Kidney (tissue), 14 donors: ENCODE measurements around the gene IFRD2. TPM values are rescaled to one million over a fixed set of nuclear protein-coding genes. Genes with fewer than 3 reads are reported as not detected.

Source experiments
- DNase-seq, 5 donors: peaks; one replicate each; pipeline ENCODE4 v3.0.0-alpha.2; 2013 to 2020
- FAIRE-seq: peaks from 2 replicates; lab custom pipeline; 2012; peaks lifted over from hg19 to GRCh38; lab: Jason Lieb, UNC
- H3K27ac ChIP-seq, 2 donors: one replicate each; pipeline ENCODE4 v1.7.0; 2013; ENCODE audit warnings: low read depth in 2 of 2, low read length in 2 of 2, inconsistent platforms in 1 of 2
- H3K27me3 ChIP-seq: one replicate; pipeline ENCODE4 v1.7.1; 2013; ENCODE audit warnings: low read length, inconsistent platforms; ENCODE audit not compliant: control insufficient read depth, insufficient read depth
- H3K36me3 ChIP-seq, 3 donors: one replicate each; pipeline versions ENCODE4 v1.7.0 to v1.7.1; 2013; ENCODE audit warnings: low read length in 3 of 3, control low read depth in 1 of 3, inconsistent platforms in 1 of 3; ENCODE audit not compliant: insufficient read depth in 3 of 3, control insufficient read depth in 2 of 3
- H3K4me1 ChIP-seq, 3 donors: one replicate each; pipeline versions ENCODE4 v1.7.0 to v1.7.1; 2013; ENCODE audit warnings: low read length in 3 of 3, inconsistent platforms in 1 of 3, low read depth in 1 of 3; ENCODE audit not compliant: control insufficient read depth in 2 of 3, insufficient read depth in 2 of 3
- H3K4me3 ChIP-seq, 3 donors: one replicate each; pipeline versions ENCODE4 v1.7.0 to v1.8.1; 2013; ENCODE audit warnings: low read length in 3 of 3, control low read depth in 1 of 3, inconsistent platforms in 1 of 3
- H3K9ac ChIP-seq, 3 donors: one replicate each; pipeline versions ENCODE4 v1.7.0 to v1.7.1; 2013; ENCODE audit warnings: low read length in 3 of 3, control low read depth in 1 of 3, inconsistent platforms in 1 of 3
- H3K9me3 ChIP-seq, 3 donors: one replicate each; pipeline versions ENCODE4 v1.7.0 to v1.7.1; 2013; ENCODE audit warnings: low read length in 3 of 3, control low read depth in 1 of 3, inconsistent platforms in 1 of 3; ENCODE audit not compliant: control insufficient read depth in 2 of 3, insufficient read depth in 1 of 3
- intact Hi-C: fragments of 100-400 bp; cut with DNase I; formaldehyde crosslinking; loops from one replicate; pipeline ENCODE4 v1.11.1; 2022
- polyA plus RNA-seq: library from polyadenylated mRNA; stranded (reverse); fragments of 350-450 nt; fragmentation: Illumina TruSeq; extraction: RNeasy Lipid Tissue Mini Kit (QIAGEN cat#74804); gene quantifications from one replicate; pipeline ENCODE4 v1.2.3, GENCODE V29; 2014; ENCODE audit warnings: low read depth, low replicate concordance; ENCODE audit not compliant: insufficient read depth
- total RNA-seq: library from RNA; stranded (reverse); fragmentation: NEBNext Ultra II Directional; extraction: Animal tissue kit (Norgen Biotek cat#: 25700); gene quantifications from one replicate; pipeline ENCODE4 v1.2.1, GENCODE V29; 2021
- TF ChIP-seq, protein P1 (sequence below): IDR thresholded peaks from 3 replicates; pipeline ENCODE4 v1.5.1; 2012; ENCODE audit warnings: mild to moderate bottlenecking, moderate library complexity, borderline replicate concordance; ENCODE audit not compliant: insufficient read depth; ENCODE audit errors: extremely low read depth
- donor health status: control.
- donor health status: control.
- donor health status: control.
- donor health status: control.
- donor health status: control.
- donor health status: DM: yes; HTN: yes; CAD: no.
- donor health status: Normal renal cell carcinoma (clear cell type).

The IFRD2 gene
- total and polyA plus RNA-seq, 2 donors from 2014 or later = 54.1 to 78.1 TPM

DNA sequence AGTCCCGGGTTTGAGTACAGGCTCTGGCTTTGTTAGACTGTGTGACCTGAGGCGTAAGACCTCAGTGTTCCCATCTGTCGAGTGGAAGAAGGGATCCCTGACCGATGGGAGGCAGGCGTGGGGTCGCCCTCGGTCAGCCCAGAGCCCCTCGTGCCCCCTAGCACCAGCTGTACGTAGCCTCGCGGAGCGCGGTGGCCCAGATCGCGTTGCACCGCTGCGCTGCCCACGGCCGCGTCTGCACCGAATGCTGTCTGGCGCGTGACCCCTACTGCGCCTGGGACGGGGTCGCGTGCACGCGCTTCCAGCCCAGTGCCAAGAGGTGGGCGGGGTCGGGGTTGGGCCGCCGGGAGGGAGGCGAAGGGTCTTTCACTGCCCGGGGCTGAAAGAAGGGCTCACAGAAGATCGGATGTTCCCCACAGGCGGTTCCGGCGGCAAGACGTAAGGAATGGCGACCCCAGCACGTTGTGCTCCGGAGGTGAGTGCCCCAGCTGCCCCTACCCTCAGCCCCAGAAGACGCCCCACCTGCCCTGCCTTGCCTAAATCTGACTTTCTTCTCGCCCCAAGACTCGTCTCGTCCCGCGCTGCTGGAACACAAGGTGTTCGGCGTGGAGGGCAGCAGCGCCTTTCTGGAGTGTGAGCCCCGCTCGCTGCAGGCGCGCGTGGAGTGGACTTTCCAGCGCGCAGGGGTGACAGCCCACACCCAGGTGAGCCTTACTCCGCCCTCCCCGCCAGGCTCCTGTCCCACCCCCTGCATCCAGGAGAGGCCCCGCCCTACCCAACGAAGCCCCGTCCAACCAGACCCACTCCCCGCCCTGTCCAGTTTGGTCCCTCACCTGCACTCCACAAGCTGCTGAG, 16.9 kb downstream of the IFRD2 start:
- Histone ChIP-seq H3K27ac (no peak overlapping the region), H3K9ac (no peak overlapping the region), H3K4me3 (no peak overlapping the region), H3K36me3 (no peaks in the 10 kb centered on the region), H3K27me3 (peaks cover 8% of the 10 kb centered on the region), H3K4me1 (peaks cover 0 to 19% (median 17%) of the 10 kb centered on the region in 3 donors), H3K9me3 (no peaks in the 10 kb centered on the region)
- DNase-seq (peak in 3 of 5 donors; percentile 44 to 79 (median 75)), FAIRE-seq (no peak)
- TF ChIP-seq, protein P1, sequence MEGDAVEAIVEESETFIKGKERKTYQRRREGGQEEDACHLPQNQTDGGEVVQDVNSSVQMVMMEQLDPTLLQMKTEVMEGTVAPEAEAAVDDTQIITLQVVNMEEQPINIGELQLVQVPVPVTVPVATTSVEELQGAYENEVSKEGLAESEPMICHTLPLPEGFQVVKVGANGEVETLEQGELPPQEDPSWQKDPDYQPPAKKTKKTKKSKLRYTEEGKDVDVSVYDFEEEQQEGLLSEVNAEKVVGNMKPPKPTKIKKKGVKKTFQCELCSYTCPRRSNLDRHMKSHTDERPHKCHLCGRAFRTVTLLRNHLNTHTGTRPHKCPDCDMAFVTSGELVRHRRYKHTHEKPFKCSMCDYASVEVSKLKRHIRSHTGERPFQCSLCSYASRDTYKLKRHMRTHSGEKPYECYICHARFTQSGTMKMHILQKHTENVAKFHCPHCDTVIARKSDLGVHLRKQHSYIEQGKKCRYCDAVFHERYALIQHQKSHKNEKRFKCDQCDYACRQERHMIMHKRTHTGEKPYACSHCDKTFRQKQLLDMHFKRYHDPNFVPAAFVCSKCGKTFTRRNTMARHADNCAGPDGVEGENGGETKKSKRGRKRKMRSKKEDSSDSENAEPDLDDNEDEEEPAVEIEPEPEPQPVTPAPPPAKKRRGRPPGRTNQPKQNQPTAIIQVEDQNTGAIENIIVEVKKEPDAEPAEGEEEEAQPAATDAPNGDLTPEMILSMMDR = no peak
- intact Hi-C loops = no loop called here

DNA sequence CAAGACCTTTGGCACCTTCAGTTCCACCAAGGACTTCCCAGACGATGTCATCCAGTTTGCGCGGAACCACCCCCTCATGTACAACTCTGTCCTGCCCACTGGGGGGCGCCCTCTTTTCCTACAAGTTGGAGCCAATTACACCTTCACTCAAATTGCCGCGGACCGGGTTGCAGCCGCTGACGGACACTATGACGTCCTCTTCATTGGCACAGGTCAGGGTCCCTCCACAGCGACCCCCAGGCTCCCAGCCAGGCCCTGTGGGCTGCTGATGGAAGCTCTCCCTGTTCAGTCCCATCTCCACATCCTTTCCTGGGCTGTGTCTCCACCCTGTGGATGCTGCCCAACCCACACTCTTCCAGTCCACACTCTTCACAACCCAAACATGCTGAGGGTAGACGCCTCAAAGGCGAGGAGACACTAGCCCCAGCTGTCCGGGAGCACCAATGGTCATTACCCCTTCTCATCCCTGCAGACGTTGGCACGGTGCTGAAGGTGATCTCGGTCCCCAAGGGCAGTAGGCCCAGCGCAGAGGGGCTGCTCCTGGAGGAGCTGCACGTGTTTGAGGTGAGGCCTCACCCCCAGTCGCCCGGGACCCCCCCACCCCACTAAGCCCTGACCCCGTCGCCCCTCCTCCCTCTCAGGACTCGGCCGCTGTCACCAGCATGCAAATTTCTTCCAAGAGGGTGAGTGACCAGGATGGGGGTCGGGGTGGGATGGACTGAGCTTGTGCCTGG, 17.7 kb downstream of the IFRD2 start:
- peaks cover 8% of the 10 kb centered on the region for H3K27me3 ChIP-seq
- peak; percentile 66 to 89 (median 76) for DNase-seq
- intact Hi-C loops = loop anchor here (5.0 kb wide), 1 partner anchor 47 kb away; no protein-coding TSS in a partner anchor
- no peaks in the 10 kb centered on the region for H3K36me3 ChIP-seq
- TF ChIP-seq, protein P1 = peak; percentile 44
- peaks cover 0 to 25% (median 17%) of the 10 kb centered on the region in 3 donors for H3K4me1 ChIP-seq
- no peak overlapping the region for H3K4me3 ChIP-seq
- no peak overlapping the region for H3K9ac ChIP-seq
- FAIRE-seq = no peak
- H3K27ac ChIP-seq = no peak overlapping the region
- H3K9me3 ChIP-seq = no peaks in the 10 kb centered on the region

DNA sequence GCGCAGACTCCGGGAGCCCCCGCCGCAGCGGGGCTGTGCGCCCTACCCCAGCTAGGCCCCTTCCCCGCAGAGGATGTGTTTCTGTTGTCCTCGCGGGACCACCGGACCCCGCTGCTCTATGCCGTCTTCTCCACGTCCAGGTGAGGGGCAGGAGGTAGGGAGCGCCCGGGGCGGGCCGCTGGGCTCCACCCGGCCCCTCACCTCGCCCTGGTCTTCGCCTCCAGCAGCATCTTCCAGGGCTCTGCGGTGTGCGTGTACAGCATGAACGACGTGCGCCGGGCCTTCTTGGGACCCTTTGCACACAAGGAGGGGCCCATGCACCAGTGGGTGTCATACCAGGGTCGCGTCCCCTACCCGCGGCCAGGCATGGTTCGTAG, 18.6 kb downstream of the IFRD2 start:
- FAIRE-seq (no peak), DNase-seq (peak in 2 of 5 donors; percentile 67 to 74)
- TF ChIP-seq, protein P1 = no peak
- Histone ChIP-seq H3K9ac (no peak overlapping the region), H3K27me3 (peaks cover 8% of the 10 kb centered on the region), H3K27ac (no peak overlapping the region), H3K9me3 (no peaks in the 10 kb centered on the region), H3K4me1 (peaks cover 0 to 30% (median 17%) of the 10 kb centered on the region in 3 donors), H3K4me3 (no peak overlapping the region), H3K36me3 (no peaks in the 10 kb centered on the region)
- intact Hi-C loops = loop anchor here (5.0 kb wide), 1 partner anchor 46 kb away; no protein-coding TSS in a partner anchor
